ENCODE results near the gene MAGEB5.
"Not testable (repeated sequence)": the region's sequence is repeated elsewhere in the genome, so short reads cannot be mapped to it uniquely, and the experiment has no call there.

Gene MAGEB5, protein sequence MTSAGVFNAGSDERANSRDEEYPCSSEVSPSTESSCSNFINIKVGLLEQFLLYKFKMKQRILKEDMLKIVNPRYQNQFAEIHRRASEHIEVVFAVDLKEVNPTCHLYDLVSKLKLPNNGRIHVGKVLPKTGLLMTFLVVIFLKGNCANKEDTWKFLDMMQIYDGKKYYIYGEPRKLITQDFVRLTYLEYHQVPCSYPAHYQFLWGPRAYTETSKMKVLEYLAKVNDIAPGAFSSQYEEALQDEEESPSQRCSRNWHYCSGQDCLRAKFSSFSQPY

DNA sequence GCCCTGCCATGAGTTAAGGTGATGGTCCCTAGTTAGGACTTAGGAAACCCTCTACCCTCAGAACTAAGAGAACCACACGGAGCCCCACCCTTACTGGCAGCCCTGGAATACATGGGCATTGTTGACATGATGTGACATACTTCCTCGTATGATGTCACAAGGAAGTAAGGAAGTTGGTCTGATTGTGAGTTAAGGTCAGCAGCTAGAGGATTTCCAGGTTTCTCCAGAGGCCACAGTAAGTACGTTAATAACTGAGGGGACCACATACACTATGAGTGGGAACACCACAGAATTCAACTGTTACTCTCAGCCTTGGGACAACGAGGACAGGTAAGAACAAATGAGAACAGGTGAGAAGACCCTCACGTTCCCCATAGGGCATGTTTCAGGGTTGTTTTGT lies at the start of gene MAGEB5:
Gene MAGEB5, plus strand, starts transcription at position 301 of the 400 bp plus-strand sequence. CDS start 1,133 bp downstream, outside the sequence.
- H3K4me3 ChIP-seq (ENCODE audit: low read depth, low read length), result no peak within 1 kb of the TSS
- DNase-seq (ENCODE audit: low read depth), result no peak
- TF ChIP-seq, protein P1, sequence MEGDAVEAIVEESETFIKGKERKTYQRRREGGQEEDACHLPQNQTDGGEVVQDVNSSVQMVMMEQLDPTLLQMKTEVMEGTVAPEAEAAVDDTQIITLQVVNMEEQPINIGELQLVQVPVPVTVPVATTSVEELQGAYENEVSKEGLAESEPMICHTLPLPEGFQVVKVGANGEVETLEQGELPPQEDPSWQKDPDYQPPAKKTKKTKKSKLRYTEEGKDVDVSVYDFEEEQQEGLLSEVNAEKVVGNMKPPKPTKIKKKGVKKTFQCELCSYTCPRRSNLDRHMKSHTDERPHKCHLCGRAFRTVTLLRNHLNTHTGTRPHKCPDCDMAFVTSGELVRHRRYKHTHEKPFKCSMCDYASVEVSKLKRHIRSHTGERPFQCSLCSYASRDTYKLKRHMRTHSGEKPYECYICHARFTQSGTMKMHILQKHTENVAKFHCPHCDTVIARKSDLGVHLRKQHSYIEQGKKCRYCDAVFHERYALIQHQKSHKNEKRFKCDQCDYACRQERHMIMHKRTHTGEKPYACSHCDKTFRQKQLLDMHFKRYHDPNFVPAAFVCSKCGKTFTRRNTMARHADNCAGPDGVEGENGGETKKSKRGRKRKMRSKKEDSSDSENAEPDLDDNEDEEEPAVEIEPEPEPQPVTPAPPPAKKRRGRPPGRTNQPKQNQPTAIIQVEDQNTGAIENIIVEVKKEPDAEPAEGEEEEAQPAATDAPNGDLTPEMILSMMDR (conservative IDR thresholded peaks at IDR 0.05; ENCODE audit: low read depth, low read length), result no peak

DNA sequence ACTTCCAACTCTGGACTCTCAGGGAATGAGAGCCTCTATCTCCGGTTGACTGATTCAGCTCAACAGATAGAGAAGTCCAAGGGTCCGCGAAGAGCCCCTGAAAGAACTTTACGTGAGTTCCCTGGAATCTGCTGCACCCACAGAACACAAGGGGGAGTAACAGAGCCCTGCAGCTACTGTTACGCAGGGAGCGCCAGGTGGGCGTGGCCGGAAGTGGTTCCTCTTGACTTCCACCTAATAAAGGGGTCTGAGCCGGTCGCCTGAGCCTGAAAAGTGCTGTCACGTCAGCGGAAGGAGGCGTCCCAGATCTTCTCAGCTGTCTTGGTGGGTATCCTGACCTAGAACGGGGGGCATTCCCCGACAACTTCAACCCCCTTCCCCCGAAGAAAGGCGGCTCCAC lies 23.8 kb upstream of the MAGEB5 start, which contains the start of gene MAGEB6:
Gene MAGEB6, plus strand, starts transcription at position 237 of the 400 bp plus-strand sequence. CDS start 1,407 bp downstream, outside the sequence.
- no peak for DNase-seq (ENCODE audit: low read depth)
- TF ChIP-seq, protein P1 (conservative IDR thresholded peaks at IDR 0.05; ENCODE audit: low read depth, low read length), result no peak
- H3K4me3 ChIP-seq (ENCODE audit: low read depth, low read length), result no peak within 1 kb of the TSS

DNA sequence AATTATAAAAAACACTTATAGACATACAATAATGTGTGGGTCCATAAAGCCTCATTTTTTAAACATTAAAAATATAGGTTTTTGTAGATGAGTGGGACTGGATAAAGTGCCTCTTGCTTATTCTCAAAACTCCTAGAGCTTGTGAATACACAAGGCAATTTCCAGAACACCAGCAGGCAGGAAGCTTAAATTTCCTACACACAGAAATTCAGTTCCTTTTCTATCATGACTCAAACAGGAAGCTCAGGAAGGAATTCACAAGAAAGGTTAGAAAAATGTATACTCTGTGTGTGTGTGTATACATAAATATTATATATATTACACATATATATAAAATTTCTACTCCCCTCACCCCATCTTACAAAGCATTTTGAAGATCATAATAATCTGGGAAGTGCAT lies 12.4 kb upstream of the MAGEB5 start:
- TF ChIP-seq, protein P1 (conservative IDR thresholded peaks at IDR 0.05; ENCODE audit: low read depth, low read length), result no peak
- DNase-seq (ENCODE audit: low read depth), result no peak
- no peak overlapping the region for H3K4me3 ChIP-seq (ENCODE audit: low read depth, low read length)

DNA sequence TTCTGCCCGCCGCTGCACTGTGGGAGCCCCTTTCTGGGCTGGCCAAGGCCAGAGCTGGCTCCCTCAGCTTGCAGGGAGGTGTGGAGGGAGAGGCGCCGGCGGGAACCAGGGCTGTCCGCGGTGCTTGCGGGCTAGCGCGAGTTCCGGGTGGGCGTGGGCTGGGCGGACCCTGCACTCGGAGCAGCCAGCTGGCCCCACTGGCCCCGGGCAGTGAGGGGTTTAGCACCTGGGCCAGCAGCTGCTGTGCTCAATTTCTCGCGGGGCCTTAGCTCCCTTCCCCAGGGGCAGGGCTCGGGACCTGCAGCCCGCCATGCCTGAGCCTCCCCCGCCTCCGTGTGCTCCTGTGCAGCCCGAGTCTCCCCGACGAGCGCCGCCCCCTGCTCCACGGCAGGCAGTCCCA lies 11.3 kb upstream of the MAGEB5 start:
- H3K4me3 ChIP-seq (ENCODE audit: low read depth, low read length); DNase-seq (ENCODE audit: low read depth): not testable (repeated sequence)

DNA sequence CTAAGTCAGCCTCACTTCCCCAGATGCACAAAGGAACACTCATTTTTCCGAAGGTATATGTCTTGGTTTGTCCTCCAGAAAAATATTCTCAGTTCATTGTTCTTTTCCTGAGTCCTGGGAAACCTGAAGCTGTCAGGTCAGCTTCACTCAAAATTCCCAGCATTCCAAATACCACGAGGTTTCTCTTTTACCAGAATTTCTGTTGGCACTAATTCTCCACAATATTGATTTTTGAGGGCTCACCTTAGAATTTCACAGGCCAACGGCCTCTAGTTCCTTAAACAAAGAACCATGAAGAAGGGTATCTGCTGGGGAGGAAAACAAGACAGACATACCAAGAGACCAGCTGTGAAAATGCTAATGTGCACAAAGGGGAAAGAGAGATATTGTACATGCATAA lies 8.0 kb upstream of the MAGEB5 start:
- no peak overlapping the region for H3K4me3 ChIP-seq (ENCODE audit: low read depth, low read length)
- no peak for DNase-seq (ENCODE audit: low read depth)
- TF ChIP-seq, protein P1 (conservative IDR thresholded peaks at IDR 0.05; ENCODE audit: low read depth, low read length), result no peak

DNA sequence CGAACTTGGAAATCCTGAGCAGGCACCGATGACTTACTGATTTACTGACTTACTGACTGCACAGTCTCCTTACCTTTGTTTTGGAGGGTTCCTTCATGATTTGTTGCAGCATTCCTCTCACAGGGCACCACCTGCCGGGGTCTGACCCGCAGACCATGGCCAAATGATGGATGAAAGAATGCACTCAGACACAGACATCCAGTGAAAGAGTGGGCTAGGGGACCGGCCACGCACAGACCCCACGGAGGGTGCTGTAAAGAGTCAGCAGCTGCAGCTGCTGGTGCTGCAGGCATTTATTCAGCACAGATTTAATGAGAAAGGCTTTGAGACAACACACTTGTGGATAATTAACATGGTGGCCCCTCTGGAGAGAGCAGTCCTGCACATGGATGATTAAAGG lies 3.4 kb downstream of the MAGEB5 start:
- H3K4me3 ChIP-seq (ENCODE audit: low read depth, low read length), result no peak overlapping the region
- TF ChIP-seq, protein P1 (conservative IDR thresholded peaks at IDR 0.05; ENCODE audit: low read depth, low read length), result no peak
- no peak for DNase-seq (ENCODE audit: low read depth)

DNA sequence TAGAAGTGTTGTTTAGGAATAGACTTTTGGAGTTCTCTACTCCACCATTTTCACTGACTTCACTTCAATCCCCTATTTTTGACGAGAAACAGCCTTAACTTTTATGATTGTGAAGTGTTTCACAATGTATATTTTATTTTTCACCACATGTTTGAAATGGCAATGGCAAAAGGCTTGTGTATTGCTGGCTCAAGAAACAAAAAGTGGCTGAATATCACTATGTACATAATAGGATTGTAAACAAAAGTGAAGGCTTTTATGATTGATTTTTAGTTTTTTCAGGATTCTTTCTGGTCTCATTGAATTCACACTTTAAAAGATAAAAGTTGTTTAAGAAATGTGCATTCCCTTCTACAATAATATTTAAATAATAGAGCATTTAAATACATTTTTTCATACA lies 18.2 kb downstream of the MAGEB5 start:
- TF ChIP-seq, protein P1 (conservative IDR thresholded peaks at IDR 0.05; ENCODE audit: low read depth, low read length), result no peak
- H3K4me3 ChIP-seq (ENCODE audit: low read depth, low read length), result no peak overlapping the region

More for the DNA sequence above, 18.2 kb downstream of the MAGEB5 start:
- DNase-seq (ENCODE audit: low read depth), result no peak

Data from choroid plexus epithelial cell (primary cell).